Measurements from ENCODE around the gene ROBO1.

DNA sequence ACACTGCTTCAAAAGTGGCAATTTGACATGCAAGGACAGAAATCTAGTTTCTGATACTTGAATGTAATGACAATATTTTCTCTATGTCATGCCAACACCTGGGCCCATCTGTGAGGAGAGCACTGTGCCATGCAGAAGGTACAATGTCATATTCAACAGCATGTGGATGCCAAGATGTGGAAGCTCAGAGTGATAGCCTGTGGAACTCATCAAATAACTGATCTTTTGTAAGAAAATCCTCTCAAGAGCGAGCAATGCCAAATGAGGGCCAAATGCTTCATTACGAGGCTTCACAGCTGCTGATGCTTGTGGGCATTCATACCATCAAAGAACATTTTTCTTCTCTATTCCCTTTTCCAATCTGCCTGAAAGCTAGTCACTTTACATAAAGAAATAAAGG is 95.1 kb downstream of the ROBO1 start:
- TF ChIP-seq, protein P1, sequence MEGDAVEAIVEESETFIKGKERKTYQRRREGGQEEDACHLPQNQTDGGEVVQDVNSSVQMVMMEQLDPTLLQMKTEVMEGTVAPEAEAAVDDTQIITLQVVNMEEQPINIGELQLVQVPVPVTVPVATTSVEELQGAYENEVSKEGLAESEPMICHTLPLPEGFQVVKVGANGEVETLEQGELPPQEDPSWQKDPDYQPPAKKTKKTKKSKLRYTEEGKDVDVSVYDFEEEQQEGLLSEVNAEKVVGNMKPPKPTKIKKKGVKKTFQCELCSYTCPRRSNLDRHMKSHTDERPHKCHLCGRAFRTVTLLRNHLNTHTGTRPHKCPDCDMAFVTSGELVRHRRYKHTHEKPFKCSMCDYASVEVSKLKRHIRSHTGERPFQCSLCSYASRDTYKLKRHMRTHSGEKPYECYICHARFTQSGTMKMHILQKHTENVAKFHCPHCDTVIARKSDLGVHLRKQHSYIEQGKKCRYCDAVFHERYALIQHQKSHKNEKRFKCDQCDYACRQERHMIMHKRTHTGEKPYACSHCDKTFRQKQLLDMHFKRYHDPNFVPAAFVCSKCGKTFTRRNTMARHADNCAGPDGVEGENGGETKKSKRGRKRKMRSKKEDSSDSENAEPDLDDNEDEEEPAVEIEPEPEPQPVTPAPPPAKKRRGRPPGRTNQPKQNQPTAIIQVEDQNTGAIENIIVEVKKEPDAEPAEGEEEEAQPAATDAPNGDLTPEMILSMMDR (IDR thresholded peaks at IDR 0.05; ENCODE audit: borderline replicate concordance, extremely low read depth, low read length, poor library complexity, severe bottlenecking): no peak
- no peak for TF ChIP-seq EZH2 (IDR thresholded peaks at IDR 0.05; ENCODE audit: borderline replicate concordance, low read depth, low read length, severe bottlenecking)
